Neural cell (in vitro differentiated cells): ENCODE measurements around the gene ZFP42. TPM values are rescaled to one million over a fixed set of nuclear protein-coding genes. Genes with fewer than 3 reads are reported as not detected.

Experiments used
- H2AFZ ChIP-seq: fragments of 200-600, 300-800 bp; sonication (generic), shearing (Covaris generic); 2 replicates; pipeline ENCODE4 v1.6.0; 2014; ENCODE audit warnings: low read depth, mild to moderate bottlenecking, antibody characterized with exemption, low read length, moderate library complexity
- H3F3A ChIP-seq: fragments of 200-600 bp; shearing (Covaris generic); 2 replicates; pipeline ENCODE4 v1.6.1; 2016; ENCODE audit warnings: mild to moderate bottlenecking, moderate library complexity, mixed read lengths, antibody characterized with exemption, low read length; ENCODE audit not compliant: insufficient read depth, poor library complexity, severe bottlenecking
- H3K27ac ChIP-seq: fragments of 200-600, 300-800 bp; sonication (generic), shearing (Covaris generic); 2 replicates; pipeline ENCODE4 v1.5.1; 2014; ENCODE audit warnings: mild to moderate bottlenecking, low read length, moderate library complexity
- H3K27me3 ChIP-seq: fragments of 300-800, 200-600 bp; sonication (generic), shearing (Covaris generic); 2 replicates; pipeline ENCODE4 v1.6.0; 2014; ENCODE audit warnings: mild to moderate bottlenecking, low read depth, low read length, moderate library complexity; ENCODE audit not compliant: insufficient read depth
- H3K36me3 ChIP-seq: fragments of 300-800, 200-600 bp; sonication (generic), shearing (Covaris generic); 2 replicates; pipeline ENCODE4 v1.5.1; 2014; ENCODE audit warnings: mild to moderate bottlenecking, antibody characterized with exemption, low read length, moderate library complexity; ENCODE audit not compliant: insufficient read depth
- H3K4me2 ChIP-seq: fragments of 300-800, 200-600 bp; sonication (generic), shearing (Covaris generic); 2 replicates; pipeline ENCODE4 v1.6.0; 2014; ENCODE audit warnings: mild to moderate bottlenecking, low read length
- H3K4me3 ChIP-seq: fragments of 300-800, 200-600 bp; sonication (generic), shearing (Covaris generic); 2 replicates; pipeline ENCODE4 v1.5.1; 2014; ENCODE audit warnings: mild to moderate bottlenecking, low read length, moderate library complexity
- H3K79me2 ChIP-seq: fragments of 200-600 bp; shearing (Covaris generic); replicated peaks from 2 replicates; pipeline ENCODE4 v1.6.0; 2014; ENCODE audit warnings: mild to moderate bottlenecking, low read length, moderate library complexity; ENCODE audit not compliant: insufficient read depth
- H3K9ac ChIP-seq: fragments of 300-800, 200-600 bp; sonication (generic), shearing (Covaris generic); 2 replicates; pipeline ENCODE4 v1.6.1; 2016; ENCODE audit warnings: mild to moderate bottlenecking, low read length, mixed read lengths
- H3K9me2 ChIP-seq: fragments of 200-600 bp; shearing (Covaris generic); 2 replicates; pipeline ENCODE4 v1.6.1; 2016; ENCODE audit warnings: mild to moderate bottlenecking, low read length, mixed read lengths; ENCODE audit not compliant: insufficient read depth
- H3K9me3 ChIP-seq: fragments of 200-600, 300-800 bp; sonication (generic), shearing (Covaris generic); 2 replicates; pipeline ENCODE4 v1.6.1; 2016; ENCODE audit warnings: mild to moderate bottlenecking, mixed run types, low read length, moderate library complexity, mixed read lengths
- H4K20me1 ChIP-seq: fragments of 200-600 bp; shearing (Covaris generic); 2 replicates; pipeline ENCODE4 v1.6.1; 2016; ENCODE audit warnings: mild to moderate bottlenecking, mixed run types; ENCODE audit not compliant: insufficient read depth
- EP300 ChIP-seq: fragments of 450-650 bp; conservative IDR thresholded peaks from 2 replicates; pipeline ENCODE4 v1.6.1; 2014; ENCODE audit warnings: antibody characterized with exemption, mild to moderate bottlenecking, moderate library complexity; ENCODE audit not compliant: poor library complexity, severe bottlenecking
- EZH2 ChIP-seq: fragments of 200-600, 300-800 bp; shearing (Covaris generic), sonication (generic); IDR thresholded peaks from 2 replicates; pipeline ENCODE4 v1.6.1; 2014; ENCODE audit warnings: antibody characterized with exemption, low read length, borderline replicate concordance, mild to moderate bottlenecking; ENCODE audit not compliant: insufficient read depth, poor library complexity, severe bottlenecking
- MXI1 ChIP-seq: fragments of 450-650 bp; conservative IDR thresholded peaks from 2 replicates; pipeline ENCODE4 v1.6.1; 2014; ENCODE audit warnings: antibody characterized with exemption, mild to moderate bottlenecking; ENCODE audit not compliant: poor library complexity, severe bottlenecking
- POLR2AphosphoS5 ChIP-seq: IDR thresholded peaks from 2 replicates; pipeline ENCODE4 v1.6.1; 2012
- RAD21 ChIP-seq: fragments of 450-650 bp; conservative IDR thresholded peaks from 2 replicates; pipeline ENCODE4 v1.6.1; 2014; ENCODE audit warnings: antibody characterized with exemption, mild to moderate bottlenecking, moderate library complexity
- SMC3 ChIP-seq: fragments of 450-650 bp; conservative IDR thresholded peaks from 2 replicates; pipeline ENCODE4 v1.6.1; 2014; ENCODE audit warnings: antibody characterized with exemption, mild to moderate bottlenecking, moderate library complexity; ENCODE audit not compliant: poor library complexity
- TAF1 ChIP-seq: IDR thresholded peaks from 2 replicates; pipeline ENCODE4 v1.6.1; 2012; ENCODE audit warnings: low read depth
- polyA plus RNA-seq: library from polyadenylated mRNA; depleted of rRNA; stranded (reverse); fragments of >200 nt; gene quantifications from 2 replicates; pipeline ENCODE4 v1.2.3, GENCODE V29; 2014
- TF ChIP-seq, protein P1 (sequence below): IDR thresholded peaks from 2 replicates; pipeline ENCODE4 v1.6.1; 2012; ENCODE audit warnings: borderline replicate concordance
- TF ChIP-seq, protein P2 (sequence below): fragments of 450-650 bp; IDR thresholded peaks from 2 replicates; pipeline ENCODE4 v1.5.1; 2014; ENCODE audit warnings: antibody characterized with exemption, mild to moderate bottlenecking, moderate library complexity; ENCODE audit not compliant: poor library complexity, severe bottlenecking

Gene ZFP42
- polyA plus RNA-seq, 1 donor from 2014 or later, result not detected

DNA sequence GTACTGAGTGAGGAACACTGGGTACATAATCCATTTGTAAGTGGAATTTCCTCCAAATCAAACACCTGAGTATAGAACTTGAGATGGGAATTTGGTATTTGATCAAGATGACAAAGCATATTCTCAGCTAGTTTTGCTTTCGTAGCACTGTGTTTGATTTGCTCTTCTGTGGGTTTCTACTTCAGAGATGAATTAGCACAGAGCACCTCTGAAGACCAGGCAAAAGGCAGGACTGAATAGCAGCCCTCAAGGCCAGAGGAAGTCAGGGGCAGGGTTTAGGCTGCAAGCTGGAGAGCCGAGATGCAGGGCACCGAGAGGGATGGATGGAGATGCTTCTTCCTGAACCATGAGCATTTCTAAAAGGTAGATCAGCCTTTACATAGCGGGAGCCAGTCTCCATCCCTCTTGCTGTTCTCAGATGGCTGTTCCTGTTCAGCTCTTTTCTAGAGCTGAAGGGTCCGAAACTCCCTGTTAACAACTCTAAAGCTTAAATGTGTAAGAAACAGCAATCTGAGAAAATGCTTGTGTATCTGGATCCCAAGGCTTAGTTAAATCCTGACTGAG lies 10.8 kb downstream of the ZFP42 start:
- Histone ChIP-seq H3K27ac (no peak overlapping the region), H3K4me2 (no peak overlapping the region), H3F3A (no peaks in the 10 kb centered on the region), H2AFZ (no peak overlapping the region), H4K20me1 (no peaks in the 10 kb centered on the region), H3K9me3 (no peaks in the 10 kb centered on the region), H3K36me3 (no peaks in the 10 kb centered on the region), H3K4me3 (no peak overlapping the region), H3K27me3 (no peaks in the 10 kb centered on the region), H3K9ac (no peak overlapping the region), H3K9me2 (no peaks in the 10 kb centered on the region), H3K79me2 (no peaks in the 10 kb centered on the region)
- TF ChIP-seq RAD21 (no peak), MXI1 (no peak), POLR2AphosphoS5 (no peak), TAF1 (no peak), EP300 (no peak), SMC3 (no peak)
- TF ChIP-seq, protein P1, sequence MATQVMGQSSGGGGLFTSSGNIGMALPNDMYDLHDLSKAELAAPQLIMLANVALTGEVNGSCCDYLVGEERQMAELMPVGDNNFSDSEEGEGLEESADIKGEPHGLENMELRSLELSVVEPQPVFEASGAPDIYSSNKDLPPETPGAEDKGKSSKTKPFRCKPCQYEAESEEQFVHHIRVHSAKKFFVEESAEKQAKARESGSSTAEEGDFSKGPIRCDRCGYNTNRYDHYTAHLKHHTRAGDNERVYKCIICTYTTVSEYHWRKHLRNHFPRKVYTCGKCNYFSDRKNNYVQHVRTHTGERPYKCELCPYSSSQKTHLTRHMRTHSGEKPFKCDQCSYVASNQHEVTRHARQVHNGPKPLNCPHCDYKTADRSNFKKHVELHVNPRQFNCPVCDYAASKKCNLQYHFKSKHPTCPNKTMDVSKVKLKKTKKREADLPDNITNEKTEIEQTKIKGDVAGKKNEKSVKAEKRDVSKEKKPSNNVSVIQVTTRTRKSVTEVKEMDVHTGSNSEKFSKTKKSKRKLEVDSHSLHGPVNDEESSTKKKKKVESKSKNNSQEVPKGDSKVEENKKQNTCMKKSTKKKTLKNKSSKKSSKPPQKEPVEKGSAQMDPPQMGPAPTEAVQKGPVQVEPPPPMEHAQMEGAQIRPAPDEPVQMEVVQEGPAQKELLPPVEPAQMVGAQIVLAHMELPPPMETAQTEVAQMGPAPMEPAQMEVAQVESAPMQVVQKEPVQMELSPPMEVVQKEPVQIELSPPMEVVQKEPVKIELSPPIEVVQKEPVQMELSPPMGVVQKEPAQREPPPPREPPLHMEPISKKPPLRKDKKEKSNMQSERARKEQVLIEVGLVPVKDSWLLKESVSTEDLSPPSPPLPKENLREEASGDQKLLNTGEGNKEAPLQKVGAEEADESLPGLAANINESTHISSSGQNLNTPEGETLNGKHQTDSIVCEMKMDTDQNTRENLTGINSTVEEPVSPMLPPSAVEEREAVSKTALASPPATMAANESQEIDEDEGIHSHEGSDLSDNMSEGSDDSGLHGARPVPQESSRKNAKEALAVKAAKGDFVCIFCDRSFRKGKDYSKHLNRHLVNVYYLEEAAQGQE, result no peak

DNA sequence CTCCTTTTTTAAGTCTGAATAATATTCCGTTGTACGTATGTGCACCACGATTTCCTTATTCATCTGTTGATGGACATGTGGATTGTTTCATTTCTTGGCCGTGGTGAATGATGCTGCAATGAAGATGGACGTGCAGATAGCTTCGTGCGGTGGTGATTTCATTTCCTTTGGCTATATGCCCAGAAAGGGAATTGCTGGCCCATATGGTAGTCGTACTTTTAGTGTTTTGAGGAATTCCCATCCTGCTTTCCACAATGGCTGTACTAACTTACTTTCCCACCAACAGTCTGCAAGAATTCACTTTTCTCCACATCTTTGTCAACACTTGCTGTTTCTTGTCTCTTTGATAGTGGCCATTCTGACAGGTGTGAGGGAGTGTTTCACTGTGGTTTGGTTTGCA lies 12.8 kb downstream of the ZFP42 start:
- no peak overlapping the region for H3K4me3 ChIP-seq
- H4K20me1 ChIP-seq, result no peaks in the 10 kb centered on the region
- H3K36me3 ChIP-seq, result no peaks in the 10 kb centered on the region
- H2AFZ ChIP-seq, result no peak overlapping the region
- no peaks in the 10 kb centered on the region for H3K27me3 ChIP-seq
- TF ChIP-seq POLR2AphosphoS5 (no peak), RAD21 (no peak), MXI1 (no peak), SMC3 (no peak), TAF1 (no peak), EZH2 (no peak), EP300 (no peak)
- TF ChIP-seq, protein P2, sequence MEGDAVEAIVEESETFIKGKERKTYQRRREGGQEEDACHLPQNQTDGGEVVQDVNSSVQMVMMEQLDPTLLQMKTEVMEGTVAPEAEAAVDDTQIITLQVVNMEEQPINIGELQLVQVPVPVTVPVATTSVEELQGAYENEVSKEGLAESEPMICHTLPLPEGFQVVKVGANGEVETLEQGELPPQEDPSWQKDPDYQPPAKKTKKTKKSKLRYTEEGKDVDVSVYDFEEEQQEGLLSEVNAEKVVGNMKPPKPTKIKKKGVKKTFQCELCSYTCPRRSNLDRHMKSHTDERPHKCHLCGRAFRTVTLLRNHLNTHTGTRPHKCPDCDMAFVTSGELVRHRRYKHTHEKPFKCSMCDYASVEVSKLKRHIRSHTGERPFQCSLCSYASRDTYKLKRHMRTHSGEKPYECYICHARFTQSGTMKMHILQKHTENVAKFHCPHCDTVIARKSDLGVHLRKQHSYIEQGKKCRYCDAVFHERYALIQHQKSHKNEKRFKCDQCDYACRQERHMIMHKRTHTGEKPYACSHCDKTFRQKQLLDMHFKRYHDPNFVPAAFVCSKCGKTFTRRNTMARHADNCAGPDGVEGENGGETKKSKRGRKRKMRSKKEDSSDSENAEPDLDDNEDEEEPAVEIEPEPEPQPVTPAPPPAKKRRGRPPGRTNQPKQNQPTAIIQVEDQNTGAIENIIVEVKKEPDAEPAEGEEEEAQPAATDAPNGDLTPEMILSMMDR, result no peak
- TF ChIP-seq, protein P1, result no peak
- no peaks in the 10 kb centered on the region for H3K9me2 ChIP-seq
- no peaks in the 10 kb centered on the region for H3K9me3 ChIP-seq
- H3K27ac ChIP-seq, result no peak overlapping the region
- H3K79me2 ChIP-seq, result no peaks in the 10 kb centered on the region
- H3K4me2 ChIP-seq, result no peak overlapping the region
- no peaks in the 10 kb centered on the region for H3F3A ChIP-seq
- no peak overlapping the region for H3K9ac ChIP-seq
